Measurements from ENCODE around the gene C2CD4D. TPM values are rescaled to one million over a fixed set of nuclear protein-coding genes. Genes with fewer than 3 reads are reported as not detected.

C2CD4D gene
- total RNA-seq, 1 experiment from 2014 or later: 0.94 TPM

- TF ChIP-seq, protein P1, sequence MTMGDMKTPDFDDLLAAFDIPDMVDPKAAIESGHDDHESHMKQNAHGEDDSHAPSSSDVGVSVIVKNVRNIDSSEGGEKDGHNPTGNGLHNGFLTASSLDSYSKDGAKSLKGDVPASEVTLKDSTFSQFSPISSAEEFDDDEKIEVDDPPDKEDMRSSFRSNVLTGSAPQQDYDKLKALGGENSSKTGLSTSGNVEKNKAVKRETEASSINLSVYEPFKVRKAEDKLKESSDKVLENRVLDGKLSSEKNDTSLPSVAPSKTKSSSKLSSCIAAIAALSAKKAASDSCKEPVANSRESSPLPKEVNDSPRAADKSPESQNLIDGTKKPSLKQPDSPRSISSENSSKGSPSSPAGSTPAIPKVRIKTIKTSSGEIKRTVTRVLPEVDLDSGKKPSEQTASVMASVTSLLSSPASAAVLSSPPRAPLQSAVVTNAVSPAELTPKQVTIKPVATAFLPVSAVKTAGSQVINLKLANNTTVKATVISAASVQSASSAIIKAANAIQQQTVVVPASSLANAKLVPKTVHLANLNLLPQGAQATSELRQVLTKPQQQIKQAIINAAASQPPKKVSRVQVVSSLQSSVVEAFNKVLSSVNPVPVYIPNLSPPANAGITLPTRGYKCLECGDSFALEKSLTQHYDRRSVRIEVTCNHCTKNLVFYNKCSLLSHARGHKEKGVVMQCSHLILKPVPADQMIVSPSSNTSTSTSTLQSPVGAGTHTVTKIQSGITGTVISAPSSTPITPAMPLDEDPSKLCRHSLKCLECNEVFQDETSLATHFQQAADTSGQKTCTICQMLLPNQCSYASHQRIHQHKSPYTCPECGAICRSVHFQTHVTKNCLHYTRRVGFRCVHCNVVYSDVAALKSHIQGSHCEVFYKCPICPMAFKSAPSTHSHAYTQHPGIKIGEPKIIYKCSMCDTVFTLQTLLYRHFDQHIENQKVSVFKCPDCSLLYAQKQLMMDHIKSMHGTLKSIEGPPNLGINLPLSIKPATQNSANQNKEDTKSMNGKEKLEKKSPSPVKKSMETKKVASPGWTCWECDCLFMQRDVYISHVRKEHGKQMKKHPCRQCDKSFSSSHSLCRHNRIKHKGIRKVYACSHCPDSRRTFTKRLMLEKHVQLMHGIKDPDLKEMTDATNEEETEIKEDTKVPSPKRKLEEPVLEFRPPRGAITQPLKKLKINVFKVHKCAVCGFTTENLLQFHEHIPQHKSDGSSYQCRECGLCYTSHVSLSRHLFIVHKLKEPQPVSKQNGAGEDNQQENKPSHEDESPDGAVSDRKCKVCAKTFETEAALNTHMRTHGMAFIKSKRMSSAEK (CRISPR knock-in tag; IDR thresholded peaks at IDR 0.05; ENCODE audit: borderline replicate concordance): no peak
- TF ChIP-seq FOXK1 (CRISPR knock-in tag; IDR thresholded peaks at IDR 0.05) (peak; percentile 89), ZNF416 (CRISPR knock-in tag; IDR thresholded peaks at IDR 0.05) (no peak), ZNF396 (CRISPR knock-in tag; IDR thresholded peaks at IDR 0.05; ENCODE audit: borderline replicate concordance) (no peak), NR2C2 (CRISPR knock-in tag; IDR thresholded peaks at IDR 0.05) (no peak), PRRX2 (CRISPR knock-in tag; IDR thresholded peaks at IDR 0.05) (no peak), ZNF423 (CRISPR knock-in tag; IDR thresholded peaks at IDR 0.05) (no peak), SP1 (CRISPR knock-in tag; conservative IDR thresholded peaks at IDR 0.05) (peak; percentile 88), FOXP1 (CRISPR knock-in tag; IDR thresholded peaks at IDR 0.05; ENCODE audit: borderline replicate concordance) (peak; percentile 84), TEAD4 (CRISPR knock-in tag; IDR thresholded peaks at IDR 0.05) (no peak), KAT7 (CRISPR knock-in tag; IDR thresholded peaks at IDR 0.05; ENCODE audit: borderline replicate concordance) (no peak), RORB (CRISPR knock-in tag; IDR thresholded peaks at IDR 0.05) (no peak), CBFB (CRISPR knock-in tag; IDR thresholded peaks at IDR 0.05; ENCODE audit: low read depth) (no peak), ZNF263 (CRISPR knock-in tag; IDR thresholded peaks at IDR 0.05; ENCODE audit: low read depth) (no peak), ZNF232 (CRISPR knock-in tag; IDR thresholded peaks at IDR 0.05) (0 out of 2 replicates have a peak, but pooled peaks have one; percentile 12), MYBL2 (CRISPR knock-in tag; IDR thresholded peaks at IDR 0.05) (peak; percentile 70; the same call in 1 of the 2 replicates), HMGA2 (CRISPR knock-in tag; IDR thresholded peaks at IDR 0.05) (no peak), ATF2 (CRISPR knock-in tag; IDR thresholded peaks at IDR 0.05; ENCODE audit: borderline replicate concordance, low read depth) (no peak), ATF1 (CRISPR knock-in tag; IDR thresholded peaks at IDR 0.05) (no peak), GABPB1 (CRISPR knock-in tag; IDR thresholded peaks at IDR 0.05) (no peak; the same call in 1 of the 2 replicates)
- TF ChIP-seq, protein P2, sequence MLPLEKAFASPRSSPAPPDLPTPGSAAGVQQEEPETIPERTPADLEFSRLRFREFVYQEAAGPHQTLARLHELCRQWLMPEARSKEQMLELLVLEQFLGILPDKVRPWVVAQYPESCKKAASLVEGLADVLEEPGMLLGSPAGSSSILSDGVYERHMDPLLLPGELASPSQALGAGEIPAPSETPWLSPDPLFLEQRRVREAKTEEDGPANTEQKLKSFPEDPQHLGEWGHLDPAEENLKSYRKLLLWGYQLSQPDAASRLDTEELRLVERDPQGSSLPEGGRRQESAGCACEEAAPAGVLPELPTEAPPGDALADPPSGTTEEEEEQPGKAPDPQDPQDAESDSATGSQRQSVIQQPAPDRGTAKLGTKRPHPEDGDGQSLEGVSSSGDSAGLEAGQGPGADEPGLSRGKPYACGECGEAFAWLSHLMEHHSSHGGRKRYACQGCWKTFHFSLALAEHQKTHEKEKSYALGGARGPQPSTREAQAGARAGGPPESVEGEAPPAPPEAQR (CRISPR knock-in tag; IDR thresholded peaks at IDR 0.05): no peak
- TF ChIP-seq, protein P3, sequence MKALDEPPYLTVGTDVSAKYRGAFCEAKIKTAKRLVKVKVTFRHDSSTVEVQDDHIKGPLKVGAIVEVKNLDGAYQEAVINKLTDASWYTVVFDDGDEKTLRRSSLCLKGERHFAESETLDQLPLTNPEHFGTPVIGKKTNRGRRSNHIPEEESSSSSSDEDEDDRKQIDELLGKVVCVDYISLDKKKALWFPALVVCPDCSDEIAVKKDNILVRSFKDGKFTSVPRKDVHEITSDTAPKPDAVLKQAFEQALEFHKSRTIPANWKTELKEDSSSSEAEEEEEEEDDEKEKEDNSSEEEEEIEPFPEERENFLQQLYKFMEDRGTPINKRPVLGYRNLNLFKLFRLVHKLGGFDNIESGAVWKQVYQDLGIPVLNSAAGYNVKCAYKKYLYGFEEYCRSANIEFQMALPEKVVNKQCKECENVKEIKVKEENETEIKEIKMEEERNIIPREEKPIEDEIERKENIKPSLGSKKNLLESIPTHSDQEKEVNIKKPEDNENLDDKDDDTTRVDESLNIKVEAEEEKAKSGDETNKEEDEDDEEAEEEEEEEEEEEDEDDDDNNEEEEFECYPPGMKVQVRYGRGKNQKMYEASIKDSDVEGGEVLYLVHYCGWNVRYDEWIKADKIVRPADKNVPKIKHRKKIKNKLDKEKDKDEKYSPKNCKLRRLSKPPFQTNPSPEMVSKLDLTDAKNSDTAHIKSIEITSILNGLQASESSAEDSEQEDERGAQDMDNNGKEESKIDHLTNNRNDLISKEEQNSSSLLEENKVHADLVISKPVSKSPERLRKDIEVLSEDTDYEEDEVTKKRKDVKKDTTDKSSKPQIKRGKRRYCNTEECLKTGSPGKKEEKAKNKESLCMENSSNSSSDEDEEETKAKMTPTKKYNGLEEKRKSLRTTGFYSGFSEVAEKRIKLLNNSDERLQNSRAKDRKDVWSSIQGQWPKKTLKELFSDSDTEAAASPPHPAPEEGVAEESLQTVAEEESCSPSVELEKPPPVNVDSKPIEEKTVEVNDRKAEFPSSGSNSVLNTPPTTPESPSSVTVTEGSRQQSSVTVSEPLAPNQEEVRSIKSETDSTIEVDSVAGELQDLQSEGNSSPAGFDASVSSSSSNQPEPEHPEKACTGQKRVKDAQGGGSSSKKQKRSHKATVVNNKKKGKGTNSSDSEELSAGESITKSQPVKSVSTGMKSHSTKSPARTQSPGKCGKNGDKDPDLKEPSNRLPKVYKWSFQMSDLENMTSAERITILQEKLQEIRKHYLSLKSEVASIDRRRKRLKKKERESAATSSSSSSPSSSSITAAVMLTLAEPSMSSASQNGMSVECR (CRISPR knock-in tag; IDR thresholded peaks at IDR 0.05; ENCODE audit: borderline replicate concordance): peak; percentile 90; the same call in 1 of the 2 replicates
- TF ChIP-seq, protein P4, sequence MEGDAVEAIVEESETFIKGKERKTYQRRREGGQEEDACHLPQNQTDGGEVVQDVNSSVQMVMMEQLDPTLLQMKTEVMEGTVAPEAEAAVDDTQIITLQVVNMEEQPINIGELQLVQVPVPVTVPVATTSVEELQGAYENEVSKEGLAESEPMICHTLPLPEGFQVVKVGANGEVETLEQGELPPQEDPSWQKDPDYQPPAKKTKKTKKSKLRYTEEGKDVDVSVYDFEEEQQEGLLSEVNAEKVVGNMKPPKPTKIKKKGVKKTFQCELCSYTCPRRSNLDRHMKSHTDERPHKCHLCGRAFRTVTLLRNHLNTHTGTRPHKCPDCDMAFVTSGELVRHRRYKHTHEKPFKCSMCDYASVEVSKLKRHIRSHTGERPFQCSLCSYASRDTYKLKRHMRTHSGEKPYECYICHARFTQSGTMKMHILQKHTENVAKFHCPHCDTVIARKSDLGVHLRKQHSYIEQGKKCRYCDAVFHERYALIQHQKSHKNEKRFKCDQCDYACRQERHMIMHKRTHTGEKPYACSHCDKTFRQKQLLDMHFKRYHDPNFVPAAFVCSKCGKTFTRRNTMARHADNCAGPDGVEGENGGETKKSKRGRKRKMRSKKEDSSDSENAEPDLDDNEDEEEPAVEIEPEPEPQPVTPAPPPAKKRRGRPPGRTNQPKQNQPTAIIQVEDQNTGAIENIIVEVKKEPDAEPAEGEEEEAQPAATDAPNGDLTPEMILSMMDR (IDR thresholded peaks at IDR 0.05): no peak
- TF ChIP-seq, protein P5, sequence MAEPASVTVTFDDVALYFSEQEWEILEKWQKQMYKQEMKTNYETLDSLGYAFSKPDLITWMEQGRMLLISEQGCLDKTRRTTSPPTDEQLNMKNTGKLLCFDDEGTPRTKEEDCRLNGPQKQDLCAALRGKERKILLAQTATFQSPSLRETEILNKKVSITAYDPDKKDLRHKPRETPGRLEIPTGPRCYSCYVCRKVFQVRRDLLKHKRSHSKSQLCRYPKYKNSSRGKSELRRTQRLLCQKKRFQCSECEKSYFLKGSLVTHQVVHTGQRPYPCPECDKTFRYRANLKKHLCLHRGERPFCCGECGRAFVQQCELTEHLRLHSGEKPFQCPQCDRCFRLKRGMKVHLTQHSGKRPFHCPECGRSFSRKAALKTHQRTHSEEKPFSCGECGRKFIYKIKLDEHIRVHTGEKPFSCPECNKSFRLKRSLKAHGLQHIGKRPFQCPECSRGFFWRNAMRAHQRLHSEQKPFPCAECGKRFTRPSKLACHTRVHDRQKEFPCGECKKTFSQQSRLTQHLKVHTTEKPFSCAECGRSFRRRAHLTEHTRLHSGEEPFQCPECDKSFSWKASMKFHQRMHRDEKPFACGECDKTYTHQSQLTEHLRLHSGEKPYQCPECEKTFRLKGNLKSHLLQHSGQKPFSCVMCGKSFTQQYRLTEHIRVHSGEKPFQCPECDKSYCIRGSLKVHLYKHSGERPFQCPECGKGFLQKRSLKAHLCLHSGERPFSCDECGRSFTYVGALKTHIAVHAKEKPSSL (CRISPR knock-in tag; conservative IDR thresholded peaks at IDR 0.05): no peak
These were observed 49.3 kb downstream of the C2CD4D start, which contains the start of gene TDRKH (continued) for GRCh38 chr1:151790071-151790939.

Data from WTC11 (cell line).